Stimulated activated CD4-positive, alpha-beta T cell treated with anti-CD3 and anti-CD28 coated beads, Interleukin-15, amount 100 ng/mL, for 24 hours (primary cell): ENCODE results near the gene PODN.
A peak's percentile ranks its signal among the peaks of the same experiment; 100 is the strongest.

Source experiments
- DNase-seq: peaks from one replicate; pipeline ENCODE4 v3.0.0-alpha.2; 2020

Gene PODN, protein sequence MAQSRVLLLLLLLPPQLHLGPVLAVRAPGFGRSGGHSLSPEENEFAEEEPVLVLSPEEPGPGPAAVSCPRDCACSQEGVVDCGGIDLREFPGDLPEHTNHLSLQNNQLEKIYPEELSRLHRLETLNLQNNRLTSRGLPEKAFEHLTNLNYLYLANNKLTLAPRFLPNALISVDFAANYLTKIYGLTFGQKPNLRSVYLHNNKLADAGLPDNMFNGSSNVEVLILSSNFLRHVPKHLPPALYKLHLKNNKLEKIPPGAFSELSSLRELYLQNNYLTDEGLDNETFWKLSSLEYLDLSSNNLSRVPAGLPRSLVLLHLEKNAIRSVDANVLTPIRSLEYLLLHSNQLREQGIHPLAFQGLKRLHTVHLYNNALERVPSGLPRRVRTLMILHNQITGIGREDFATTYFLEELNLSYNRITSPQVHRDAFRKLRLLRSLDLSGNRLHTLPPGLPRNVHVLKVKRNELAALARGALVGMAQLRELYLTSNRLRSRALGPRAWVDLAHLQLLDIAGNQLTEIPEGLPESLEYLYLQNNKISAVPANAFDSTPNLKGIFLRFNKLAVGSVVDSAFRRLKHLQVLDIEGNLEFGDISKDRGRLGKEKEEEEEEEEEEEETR

DNA sequence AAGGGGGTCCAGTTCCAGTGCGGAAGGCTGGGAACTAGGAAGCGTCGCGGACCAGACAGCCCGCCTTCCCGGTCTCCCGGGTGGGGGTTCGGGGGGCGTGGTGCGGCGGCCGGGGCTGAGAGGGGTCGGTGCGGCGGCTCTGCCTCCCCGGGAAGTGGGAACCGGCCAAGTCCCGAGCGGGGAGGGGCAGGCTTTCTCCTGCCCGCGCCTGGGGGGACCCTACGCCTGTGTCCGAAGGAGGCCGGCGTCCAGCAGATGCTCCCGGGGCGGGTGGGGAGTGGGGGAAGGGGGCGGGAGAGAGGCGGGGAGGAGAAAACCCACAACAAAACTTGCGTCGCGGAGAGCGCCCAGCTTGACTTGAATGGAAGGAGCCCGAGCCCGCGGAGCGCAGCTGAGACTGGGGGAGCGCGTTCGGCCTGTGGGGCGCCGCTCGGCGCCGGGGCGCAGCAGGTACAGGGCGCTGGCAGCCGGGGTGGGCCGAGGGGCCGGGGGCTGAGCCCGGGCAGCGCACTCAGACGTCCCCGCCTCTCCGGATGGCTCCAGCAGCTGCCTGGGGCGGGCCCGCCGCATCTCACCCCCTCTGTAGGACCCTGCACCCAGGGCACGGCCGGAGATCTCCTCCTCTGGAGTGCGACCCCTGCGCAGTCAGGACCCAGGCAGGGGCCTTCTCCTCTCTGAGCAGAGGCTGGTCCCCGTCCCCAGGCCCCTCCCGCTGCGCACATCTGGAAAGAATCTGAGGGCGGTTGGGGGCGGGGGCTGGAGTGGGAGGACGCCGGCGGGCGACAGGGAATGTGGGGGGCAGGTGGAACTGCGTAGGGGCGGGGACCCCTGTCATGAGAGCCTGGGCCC is at the start of gene PODN:
PODN (plus strand) TSS at position 355 of the 849 bp plus-strand sequence. CDS start 7,643 bp downstream, outside the sequence.
- DNase-seq, result peak; percentile 29

GRCh38 chr1:53014791-53015507 is 47.1 kb upstream of the PODN start:
- peak; percentile 80 for DNase-seq

- no peak for DNase-seq
These were observed 46.5 kb upstream of the PODN start for GRCh38 chr1:53015508-53015860.

GRCh38 chr1:53016705-53017104 is 45.3 kb upstream of the PODN start:
- no peak for DNase-seq

DNA sequence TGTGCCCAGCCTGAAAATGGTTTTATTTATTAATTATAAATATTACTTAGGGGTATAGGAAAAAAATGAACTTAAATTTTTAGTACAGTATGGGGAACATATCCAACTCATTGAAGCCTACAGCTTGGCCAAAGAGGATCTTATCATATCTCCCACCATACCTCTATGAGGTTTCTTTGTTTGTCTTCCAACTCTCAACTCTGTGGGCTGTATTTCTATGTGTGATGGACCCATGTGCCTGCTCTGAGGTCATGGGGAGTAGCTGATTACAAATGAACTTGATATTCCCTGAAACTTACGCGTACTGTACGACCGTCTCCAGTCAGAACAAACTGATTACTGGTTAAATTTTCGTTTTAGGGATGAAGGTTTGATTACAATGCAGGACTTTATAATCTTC is 41.4 kb upstream of the PODN start:
- DNase-seq, result no peak

DNA sequence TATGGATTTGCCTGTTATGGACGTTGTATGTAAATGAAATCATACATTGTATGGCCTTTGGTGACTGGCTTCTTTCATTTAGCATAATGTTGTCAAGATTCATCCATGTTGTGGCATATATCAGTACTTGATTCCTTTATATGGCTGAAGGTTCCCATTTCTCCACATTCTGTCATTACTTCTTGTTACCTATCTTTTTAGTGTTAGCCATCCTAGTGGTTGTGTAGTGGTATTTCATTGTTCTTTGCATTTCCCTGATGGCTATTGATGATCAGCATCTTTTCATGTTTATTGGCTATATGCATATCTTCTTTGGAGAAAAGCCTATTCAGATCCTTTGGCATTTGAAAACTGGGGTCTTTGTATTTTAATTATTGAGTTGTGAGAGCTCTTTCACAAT is 39.8 kb upstream of the PODN start:
- no peak for DNase-seq

GRCh38 chr1:53023546-53023945 is 38.5 kb upstream of the PODN start:
- no peak for DNase-seq

DNA sequence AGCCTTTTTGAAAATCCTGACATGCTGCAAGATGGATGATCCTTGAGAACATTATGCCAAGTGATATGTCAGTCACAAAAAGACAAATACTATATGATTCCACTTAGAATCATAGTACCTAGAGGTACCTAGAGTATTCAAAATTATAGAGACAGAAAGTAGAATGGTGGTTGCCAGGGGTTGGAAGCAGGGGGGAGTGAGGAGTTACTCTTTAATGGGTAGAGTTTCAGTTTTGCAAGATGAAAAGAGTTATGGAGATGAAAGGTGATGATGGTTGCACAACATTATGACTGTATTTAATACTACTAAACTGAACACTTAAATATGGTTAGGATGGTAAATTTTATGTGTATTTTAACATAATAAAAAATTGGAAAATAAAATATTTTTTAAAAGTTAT is 37.9 kb upstream of the PODN start:
- DNase-seq, result no peak

DNA sequence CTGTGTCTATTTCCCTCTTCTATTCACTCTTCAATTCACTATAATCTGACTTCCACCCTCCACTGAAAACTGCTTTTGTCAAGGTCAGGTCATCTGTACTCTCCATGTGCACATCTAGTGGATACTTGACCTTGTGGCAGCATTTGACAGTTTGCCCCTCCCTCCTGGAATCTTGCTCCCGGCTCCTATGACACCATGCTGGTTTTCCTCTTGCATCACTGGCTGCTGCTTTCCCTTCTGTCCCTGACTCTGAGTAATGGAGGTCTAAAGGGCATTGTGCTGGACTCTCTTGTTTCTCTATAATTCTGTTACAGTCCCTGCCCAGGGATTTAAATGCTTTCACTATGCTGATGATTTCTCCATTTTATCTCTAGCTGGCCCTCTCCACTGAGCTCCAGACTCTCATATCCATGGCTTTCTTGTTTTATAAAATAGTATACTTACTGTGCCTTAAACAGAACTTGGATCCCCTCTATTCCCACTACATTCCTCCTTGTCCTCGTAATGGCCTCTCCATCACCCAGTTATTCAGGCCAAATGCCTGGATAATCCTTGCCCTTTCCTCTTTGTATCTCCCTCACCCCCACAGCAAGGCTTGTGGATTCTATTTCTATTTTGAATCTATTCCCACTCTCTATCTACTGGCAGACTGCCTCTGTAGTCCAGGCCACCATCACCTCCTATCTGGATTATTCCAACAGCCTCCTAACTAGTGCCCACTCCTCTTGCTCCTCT is 36.8 kb upstream of the PODN start:
- no peak for DNase-seq

GRCh38 chr1:53025769-53026112 is 36.3 kb upstream of the PODN start:
- DNase-seq, result no peak

- no peak for DNase-seq
These were observed 35.8 kb upstream of the PODN start for GRCh38 chr1:53026254-53026653.

GRCh38 chr1:53031732-53032131 is 30.3 kb upstream of the PODN start:
- no peak for DNase-seq

DNA sequence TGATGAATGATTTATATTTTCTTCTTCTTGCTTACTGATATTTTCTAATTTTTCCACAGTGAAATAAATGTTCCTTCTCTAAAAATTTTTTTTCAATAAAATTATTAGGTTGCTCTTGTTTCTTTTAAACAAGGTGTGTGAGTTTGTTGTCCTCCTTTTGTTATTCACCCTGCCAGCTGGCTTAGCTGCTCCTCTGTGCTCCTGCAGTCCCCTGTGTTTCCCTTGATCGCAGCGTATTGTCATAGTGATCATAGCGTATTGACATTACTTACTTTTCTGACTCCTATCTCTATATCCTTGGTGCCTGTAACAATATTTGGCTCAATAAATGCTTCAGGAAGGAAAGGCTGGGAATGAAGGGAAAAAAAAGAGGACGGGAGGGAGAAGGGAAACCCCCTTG is 24.9 kb upstream of the PODN start:
- DNase-seq, result no peak

DNA sequence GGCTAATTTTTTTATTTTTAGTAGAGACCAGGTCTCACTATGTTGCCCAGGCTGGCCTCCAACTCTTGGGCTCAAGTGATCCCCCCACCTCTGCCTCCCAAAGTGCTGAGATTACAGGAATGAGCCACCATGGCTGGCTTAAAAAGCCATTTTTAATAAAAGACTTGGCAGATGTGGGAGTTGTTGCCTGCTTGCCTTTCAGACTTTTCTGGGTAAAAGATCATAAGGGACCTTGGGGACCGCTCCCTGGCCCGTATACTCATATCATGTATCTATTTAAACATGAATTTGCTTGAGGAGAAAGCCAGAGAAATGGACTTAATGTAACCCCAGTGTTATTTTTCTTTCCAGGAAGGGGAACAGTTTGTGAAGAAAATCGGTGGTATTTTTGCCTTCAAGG is 23.4 kb upstream of the PODN start:
- no peak for DNase-seq

GRCh38 chr1:53043271-53043670 is 18.7 kb upstream of the PODN start:
- no peak for DNase-seq

DNA sequence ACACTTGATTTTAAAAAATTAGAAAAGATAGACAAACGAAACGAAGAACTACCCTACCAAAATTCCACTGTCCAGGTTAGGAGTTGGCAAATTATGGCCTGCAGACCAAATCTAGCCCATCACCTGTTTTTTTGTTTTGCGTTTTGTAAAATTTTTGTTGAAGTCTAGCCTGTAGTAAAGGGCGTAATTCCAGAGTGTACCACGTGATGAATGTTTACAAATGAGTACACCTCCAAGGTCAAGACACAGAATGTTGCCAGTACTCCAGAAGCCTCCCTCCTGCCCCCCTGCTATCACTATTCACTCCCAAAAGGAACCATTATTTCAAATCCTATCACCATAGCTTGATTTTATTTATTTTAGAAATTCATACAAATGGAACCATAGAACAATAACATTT is 17.1 kb upstream of the PODN start:
- no peak for DNase-seq

DNA sequence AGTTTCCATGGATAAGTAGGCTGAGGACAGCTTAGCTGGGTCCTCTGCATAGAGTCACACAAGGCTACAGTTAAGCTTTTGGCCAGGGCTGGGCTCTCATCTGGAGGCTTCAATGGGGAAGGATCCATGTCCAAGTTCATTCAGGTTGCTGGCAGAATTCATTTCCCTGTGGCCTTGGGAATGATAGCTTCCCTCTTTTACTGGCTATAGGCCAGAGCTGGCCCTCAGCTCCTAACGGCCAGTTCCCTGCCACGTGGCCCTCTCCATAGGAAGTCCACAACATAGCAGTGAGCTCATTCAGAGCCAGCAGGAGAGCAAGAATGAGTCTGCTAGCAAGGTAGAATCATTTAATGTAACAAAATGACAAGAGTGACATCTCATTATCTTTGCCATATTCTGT is 15.1 kb upstream of the PODN start:
- no peak for DNase-seq

DNA sequence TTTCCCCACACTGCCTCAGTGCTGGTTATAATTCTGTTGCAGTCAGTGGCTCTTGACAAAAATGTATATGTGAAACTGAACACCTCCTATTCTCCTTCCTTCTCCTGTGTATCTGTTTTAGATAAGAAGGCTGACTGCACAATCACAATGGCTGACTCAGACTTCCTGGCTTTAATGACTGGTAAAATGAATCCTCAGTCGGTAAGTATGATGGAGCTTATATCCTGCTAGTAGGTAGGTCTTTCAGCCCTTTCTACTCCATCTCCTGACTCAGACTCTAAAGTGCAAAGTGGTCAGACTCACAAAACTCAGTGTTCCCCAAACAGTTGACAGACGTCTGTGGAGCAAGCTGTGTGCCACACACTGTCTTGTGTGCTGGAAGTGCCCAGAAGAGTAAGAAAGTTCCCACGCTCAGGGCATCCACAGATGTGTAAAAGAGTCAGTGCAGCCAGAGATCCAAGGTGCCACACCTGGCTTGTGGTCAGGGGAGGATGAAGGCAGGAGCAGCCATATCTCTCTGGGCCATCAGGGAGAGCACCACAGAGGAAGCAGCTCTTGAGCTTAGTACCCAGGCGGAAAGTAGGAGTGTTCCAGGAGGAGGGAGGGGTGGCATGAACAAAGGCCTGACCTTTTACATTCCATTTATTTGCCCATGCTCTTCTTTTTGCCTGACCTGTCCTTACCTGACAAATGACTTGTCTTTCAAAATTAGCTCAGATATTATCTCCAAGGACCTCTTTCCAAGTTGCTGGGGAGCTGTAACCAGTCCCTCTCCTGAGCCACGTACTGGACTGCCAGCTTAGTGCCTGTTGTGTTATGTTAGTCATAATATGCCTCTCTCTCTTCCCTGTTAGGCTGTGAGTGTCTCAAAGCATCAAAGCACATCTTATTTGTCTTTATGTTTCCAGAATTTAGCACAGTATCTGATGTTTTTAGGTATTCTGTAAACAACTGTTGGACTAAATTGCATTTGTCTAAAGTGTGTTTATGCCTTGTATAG is 14.0 kb upstream of the PODN start:
- no peak for DNase-seq

DNA sequence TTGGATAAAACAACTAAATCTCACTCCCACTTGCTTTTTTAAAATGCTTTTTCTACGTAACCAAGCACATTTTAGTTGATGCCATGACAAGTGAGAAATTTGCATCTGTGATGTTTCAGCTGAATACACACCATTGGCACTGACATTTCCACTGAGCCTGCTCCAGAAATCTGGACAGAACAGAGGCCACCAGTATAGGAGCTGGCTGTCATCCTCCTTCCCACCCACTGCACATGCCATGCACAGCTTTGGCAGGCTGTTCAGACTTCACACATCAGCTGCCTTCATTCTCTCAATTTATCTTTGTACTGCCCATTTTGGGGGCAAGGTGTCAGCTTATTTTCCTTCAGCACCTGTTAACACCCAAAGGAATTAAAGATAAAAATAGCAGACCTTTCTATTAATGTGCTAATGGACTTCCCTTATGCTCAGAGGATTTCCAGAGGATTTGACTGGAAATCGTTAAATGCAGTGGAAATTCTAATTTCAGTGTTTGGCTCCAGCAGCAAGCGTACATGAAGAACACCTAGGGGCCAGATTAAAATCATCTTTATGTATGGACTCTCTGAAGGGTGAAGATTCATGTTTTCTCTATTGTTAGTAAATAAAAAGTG is 12.9 kb upstream of the PODN start:
- no peak for DNase-seq

DNA sequence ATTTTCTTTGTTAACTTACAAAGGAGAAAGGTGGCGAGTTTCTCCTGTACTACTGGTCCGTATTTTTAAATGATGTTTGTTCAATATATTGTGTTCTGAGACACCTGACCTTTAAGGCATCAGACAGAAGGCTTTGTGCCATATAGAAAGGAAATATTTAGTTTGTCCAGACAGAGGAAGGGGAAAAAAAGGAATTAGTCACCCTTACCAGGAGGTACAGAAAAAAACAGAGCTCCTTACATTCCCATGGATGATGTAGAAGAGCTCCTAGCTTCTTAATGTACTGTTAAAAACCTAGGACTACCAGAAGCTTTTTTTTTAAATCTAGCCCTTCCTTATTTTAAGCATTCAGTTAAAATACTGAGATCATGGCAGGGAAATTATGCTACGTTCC is 12.4 kb upstream of the PODN start:
- DNase-seq, result no peak

DNA sequence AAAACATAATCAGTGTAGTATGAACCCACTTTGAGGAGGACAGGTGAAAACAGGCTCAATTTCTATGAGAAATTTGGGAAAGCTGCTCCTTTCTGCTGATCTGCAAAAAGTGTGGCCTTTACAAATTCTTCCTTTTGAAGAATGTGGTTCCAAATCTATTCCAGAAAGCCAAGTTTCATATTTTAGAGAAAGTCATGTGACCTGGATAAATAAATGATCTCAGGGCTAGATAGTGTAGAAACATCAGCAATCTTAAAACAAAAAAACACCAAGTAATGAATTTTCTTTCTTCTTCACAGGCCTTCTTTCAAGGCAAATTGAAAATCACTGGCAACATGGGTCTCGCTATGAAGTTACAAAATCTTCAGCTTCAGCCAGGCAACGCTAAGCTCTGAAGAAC is 11.7 kb upstream of the PODN start:
- DNase-seq, result no peak
